ENCODE data around the gene TOMM6. TPM values are rescaled to one million over a fixed set of nuclear protein-coding genes. Genes with fewer than 3 reads are reported as not detected.

The TOMM6 gene
- total RNA-seq, 1 experiment from 2014 or later = 265 TPM

GRCh38 chr6:41778895-41779294 is 8.6 kb upstream of the TOMM6 start:
- Mint-ChIP-seq H3K9me3 (ENCODE audit: low read depth, unreplicated experiment) (no peaks in the 10 kb centered on the region), H3K27ac (ENCODE audit: unreplicated experiment) (peak overlapping the region; percentile 60), H3K36me3 (ENCODE audit: insufficient read depth, unreplicated experiment) (peaks cover 37% of the 10 kb centered on the region), H3K4me1 (ENCODE audit: low read depth, unreplicated experiment) (peaks cover 24% of the 10 kb centered on the region), H3K27me3 (ENCODE audit: unreplicated experiment) (no peaks in the 10 kb centered on the region), H3K4me3 (ENCODE audit: low read depth, unreplicated experiment) (peak overlapping the region; percentile 77)
- TF ChIP-seq, protein P1, sequence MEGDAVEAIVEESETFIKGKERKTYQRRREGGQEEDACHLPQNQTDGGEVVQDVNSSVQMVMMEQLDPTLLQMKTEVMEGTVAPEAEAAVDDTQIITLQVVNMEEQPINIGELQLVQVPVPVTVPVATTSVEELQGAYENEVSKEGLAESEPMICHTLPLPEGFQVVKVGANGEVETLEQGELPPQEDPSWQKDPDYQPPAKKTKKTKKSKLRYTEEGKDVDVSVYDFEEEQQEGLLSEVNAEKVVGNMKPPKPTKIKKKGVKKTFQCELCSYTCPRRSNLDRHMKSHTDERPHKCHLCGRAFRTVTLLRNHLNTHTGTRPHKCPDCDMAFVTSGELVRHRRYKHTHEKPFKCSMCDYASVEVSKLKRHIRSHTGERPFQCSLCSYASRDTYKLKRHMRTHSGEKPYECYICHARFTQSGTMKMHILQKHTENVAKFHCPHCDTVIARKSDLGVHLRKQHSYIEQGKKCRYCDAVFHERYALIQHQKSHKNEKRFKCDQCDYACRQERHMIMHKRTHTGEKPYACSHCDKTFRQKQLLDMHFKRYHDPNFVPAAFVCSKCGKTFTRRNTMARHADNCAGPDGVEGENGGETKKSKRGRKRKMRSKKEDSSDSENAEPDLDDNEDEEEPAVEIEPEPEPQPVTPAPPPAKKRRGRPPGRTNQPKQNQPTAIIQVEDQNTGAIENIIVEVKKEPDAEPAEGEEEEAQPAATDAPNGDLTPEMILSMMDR (IDR thresholded peaks at IDR 0.05; ENCODE audit: unreplicated experiment) = no peak
- DNase-seq = no peak
- intact Hi-C loops (cut with micrococcal nuclease; ENCODE audit: unreplicated experiment) = loop anchor here (5.0 kb wide), 2 partner anchors 177 to 412 kb away; no protein-coding TSS in a partner anchor
- CTCF ChIA-PET = interaction anchor here (1.2 kb wide), 1 partner anchor 7 kb away, joined by 3 read pairs; no protein-coding TSS in a partner anchor
- BruUV-seq (replicated peaks) = TSS peak; percentile 43

- Mint-ChIP-seq H3K4me1 (ENCODE audit: low read depth, unreplicated experiment) (peaks cover 29% of the 10 kb centered on the region), H3K36me3 (ENCODE audit: insufficient read depth, unreplicated experiment) (peaks cover 37% of the 10 kb centered on the region), H3K27ac (ENCODE audit: unreplicated experiment) (peak overlapping the region; percentile 60), H3K9me3 (ENCODE audit: low read depth, unreplicated experiment) (no peaks in the 10 kb centered on the region), H3K27me3 (ENCODE audit: unreplicated experiment) (no peaks in the 10 kb centered on the region), H3K4me3 (ENCODE audit: low read depth, unreplicated experiment) (peak overlapping the region; percentile 77)
- CTCF ChIA-PET = interaction anchor here (0.5 kb wide), 1 partner anchor 133 kb away, joined by 3 read pairs; no protein-coding TSS in a partner anchor
- TF ChIP-seq, protein P1 (IDR thresholded peaks at IDR 0.05; ENCODE audit: unreplicated experiment) = no peak
- intact Hi-C loops (cut with micrococcal nuclease; ENCODE audit: unreplicated experiment) = loop anchor here (5.0 kb wide), 2 partner anchors 177 to 412 kb away; no protein-coding TSS in a partner anchor
- no TSS peak for BruUV-seq (replicated peaks)
- DNase-seq = no peak
Observed at GRCh38 chr6:41779336-41779735, 8.2 kb upstream of the TOMM6 start.

DNA sequence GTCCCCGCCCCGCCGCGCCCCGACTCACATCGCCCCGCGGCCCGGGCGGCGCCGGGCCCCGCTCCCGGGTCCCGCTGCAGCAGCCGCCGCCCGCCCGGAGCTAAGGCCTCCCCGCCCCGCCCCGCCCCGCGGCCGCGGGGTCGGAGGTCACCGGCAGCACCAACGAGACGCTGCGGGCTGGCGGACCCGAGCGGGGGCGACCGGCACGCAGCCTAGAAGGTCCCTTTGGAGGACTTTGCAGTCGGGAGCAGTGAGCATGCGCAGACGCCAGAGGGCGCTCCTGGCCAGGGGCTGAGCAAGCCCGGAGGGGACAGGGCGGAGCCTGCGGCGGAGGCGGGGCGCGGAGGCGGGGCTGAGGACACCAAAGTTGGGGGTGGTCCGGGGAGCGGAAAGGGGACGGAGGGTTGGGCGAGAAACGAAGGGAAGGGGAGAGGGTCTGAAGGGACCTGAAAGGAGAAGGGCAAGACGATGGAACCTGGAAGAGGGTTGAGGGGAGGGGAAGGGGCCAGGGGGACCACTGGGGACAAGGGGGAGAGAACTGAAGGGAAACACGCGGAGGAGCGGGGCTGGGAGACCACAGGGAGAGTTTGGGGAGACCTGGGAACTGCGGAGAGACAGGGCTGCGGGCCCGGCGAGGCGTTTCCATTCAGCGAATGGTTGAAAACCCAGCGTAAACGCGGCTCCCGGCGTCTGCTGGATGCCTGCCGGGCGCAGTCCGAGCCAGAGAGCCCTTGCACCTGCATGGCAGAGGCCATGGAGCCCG is 7.5 kb upstream of the TOMM6 start, which contains the start of gene FRS3:
Gene FRS3 (minus strand): TSS at position 113 of the 763 bp plus-strand sequence. CDS start 2,913 bp downstream, outside the sequence.
- TF ChIP-seq, protein P1 (IDR thresholded peaks at IDR 0.05; ENCODE audit: unreplicated experiment) = peak; percentile 90
- intact Hi-C loops (cut with micrococcal nuclease; ENCODE audit: unreplicated experiment) = loop anchor here (1.0 to 10.0 kb wide), 4 partner anchors 178 to 435 kb away; partner anchors contain the start of gene MRPS10
- Mint-ChIP-seq H3K4me1 (ENCODE audit: low read depth, unreplicated experiment) (peaks cover 35% of the 10 kb centered on the region), H3K36me3 (ENCODE audit: insufficient read depth, unreplicated experiment) (peaks cover 37% of the 10 kb centered on the region), H3K4me3 (ENCODE audit: low read depth, unreplicated experiment) (peak within 1 kb of the TSS; percentile 77), H3K27ac (ENCODE audit: unreplicated experiment) (peak within 1 kb of the TSS; percentile 60), H3K9me3 (ENCODE audit: low read depth, unreplicated experiment) (no peaks in the 10 kb centered on the region), H3K27me3 (ENCODE audit: unreplicated experiment) (no peaks in the 10 kb centered on the region)
- peak; percentile 99 for DNase-seq
- CTCF ChIA-PET = interaction anchor here (0.5 to 0.6 kb wide), 2 partner anchors 132 to 262 kb away, joined by 3 read pairs; no protein-coding TSS in a partner anchor
- BruUV-seq (replicated peaks) = no TSS peak

DNA sequence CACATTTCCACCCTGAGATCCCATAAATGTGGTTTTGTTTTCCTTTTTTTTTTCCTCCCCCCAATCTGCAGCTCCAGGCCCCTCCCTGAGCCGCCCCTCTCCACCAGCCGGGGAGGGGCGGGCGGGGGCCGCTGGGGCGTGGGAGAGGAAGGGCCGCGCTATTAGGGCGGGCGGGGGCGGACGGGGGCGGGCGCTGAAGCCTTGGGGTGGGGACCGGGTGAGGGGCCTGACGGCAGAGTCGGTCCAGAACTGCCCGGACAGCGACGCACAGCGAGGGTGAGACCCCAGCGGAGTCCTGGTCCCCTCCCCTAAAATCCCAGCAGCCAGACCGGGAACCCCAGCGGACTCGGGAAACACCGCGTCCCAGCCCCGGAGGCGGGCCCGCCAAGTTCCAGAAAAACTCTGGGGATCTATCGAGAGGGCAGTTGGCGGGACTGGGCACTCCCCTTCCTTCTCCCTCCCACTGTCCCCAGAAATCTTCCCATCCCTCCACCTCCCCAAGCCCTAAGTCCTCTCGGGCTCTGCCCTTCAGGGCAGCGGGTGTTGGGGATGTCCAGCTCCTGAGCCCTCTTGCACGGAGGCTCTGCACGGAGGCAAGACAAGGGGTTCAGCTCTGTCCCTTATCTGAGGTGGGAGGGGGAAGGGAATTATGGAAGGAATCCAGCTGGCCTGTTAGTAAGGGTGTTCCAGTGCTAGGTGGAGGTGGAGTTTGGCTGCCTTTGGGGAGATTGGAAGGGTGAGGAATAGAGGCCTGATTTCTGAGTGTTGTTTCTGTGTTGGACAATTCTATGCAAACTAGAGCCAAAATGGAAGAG is 6.7 kb upstream of the TOMM6 start, which contains the start of gene PRICKLE4:
Gene PRICKLE4 (plus strand): TSS at position 232 of the 815 bp plus-strand sequence. CDS start 2,692 bp downstream, outside the sequence.
- H3K27ac Mint-ChIP-seq (ENCODE audit: unreplicated experiment) = peak within 1 kb of the TSS; percentile 60
- peaks cover 41% of the 10 kb centered on the region for H3K4me1 Mint-ChIP-seq (ENCODE audit: low read depth, unreplicated experiment)
- no peaks in the 10 kb centered on the region for H3K9me3 Mint-ChIP-seq (ENCODE audit: low read depth, unreplicated experiment)
- H3K4me3 Mint-ChIP-seq (ENCODE audit: low read depth, unreplicated experiment) = peak within 1 kb of the TSS; percentile 77
- CTCF ChIA-PET = interaction anchor here (0.6 to 1.3 kb wide), 3 partner anchors 261 to 383 kb away, joined by 3 to 5 read pairs (median 3); no protein-coding TSS in a partner anchor
- no peaks in the 10 kb centered on the region for H3K27me3 Mint-ChIP-seq (ENCODE audit: unreplicated experiment)
- no TSS peak for BruUV-seq (replicated peaks)
- intact Hi-C loops (cut with micrococcal nuclease; ENCODE audit: unreplicated experiment) = loop anchor here (1.0 to 10.0 kb wide), 2 partner anchors 264 to 434 kb away; partner anchors contain the start of gene MRPS10
- TF ChIP-seq, protein P1 (IDR thresholded peaks at IDR 0.05; ENCODE audit: unreplicated experiment) = no peak
- peaks cover 40% of the 10 kb centered on the region for H3K36me3 Mint-ChIP-seq (ENCODE audit: insufficient read depth, unreplicated experiment)
- peak; percentile 60 for DNase-seq

Measured in Calu3 (cell line).